HTR-8/SVneo (cell line): ENCODE measurements around the gene FAM120A.

Experiments
- DNase-seq: peaks from one replicate; pipeline ENCODE4 v3.0.0; 2011; ENCODE audit warnings: low spot score, mixed read lengths; ENCODE audit not compliant: insufficient read length
- FAIRE-seq: peaks from 2 replicates; lab custom pipeline; 2011; peaks lifted over from hg19 to GRCh38; lab: Jason Lieb, UNC

The FAM120A gene

DNA sequence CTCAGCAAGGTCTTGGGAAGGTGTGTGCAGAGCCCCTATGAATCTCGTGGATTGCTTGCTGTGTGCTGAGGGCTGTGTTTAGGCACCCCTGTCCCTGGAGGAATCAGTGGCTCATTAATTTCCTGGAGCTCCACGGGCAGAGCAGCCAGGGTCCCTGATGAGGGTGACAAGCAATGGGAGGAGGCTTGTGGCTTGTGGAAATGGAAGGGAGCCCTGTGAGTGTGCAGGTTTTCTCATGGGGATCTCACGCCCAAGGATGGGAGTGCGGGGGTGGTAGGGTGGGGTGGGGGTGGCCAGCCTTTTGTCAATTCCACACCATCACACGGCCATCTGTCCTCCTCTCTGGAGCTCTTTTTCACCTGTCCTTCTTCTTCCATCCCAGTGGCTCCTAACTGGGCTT is 150.2 kb downstream of the FAM120A start:
- FAIRE-seq (no peak), DNase-seq (no peak)

DNA sequence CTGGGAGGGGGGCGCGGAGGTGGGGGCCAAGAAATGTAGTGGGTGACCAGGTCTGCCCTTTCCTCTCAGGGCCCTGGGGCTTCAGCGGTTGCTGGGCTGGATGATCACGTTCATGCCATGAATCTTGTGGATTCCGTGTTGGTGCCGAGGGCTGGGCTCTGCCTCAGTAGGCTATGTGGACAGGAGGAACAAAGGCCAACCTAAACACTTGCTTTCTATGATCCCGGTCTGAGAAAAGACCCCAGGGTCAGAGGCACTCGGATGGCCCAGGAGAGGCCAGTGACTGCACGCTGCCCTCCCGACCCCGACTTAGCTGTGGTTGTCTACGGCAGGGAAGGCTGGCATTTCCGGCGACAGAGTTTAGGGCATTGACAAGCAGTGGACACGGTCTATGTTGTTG is 151.5 kb downstream of the FAM120A start:
- DNase-seq (no peak), FAIRE-seq (no peak)

DNA sequence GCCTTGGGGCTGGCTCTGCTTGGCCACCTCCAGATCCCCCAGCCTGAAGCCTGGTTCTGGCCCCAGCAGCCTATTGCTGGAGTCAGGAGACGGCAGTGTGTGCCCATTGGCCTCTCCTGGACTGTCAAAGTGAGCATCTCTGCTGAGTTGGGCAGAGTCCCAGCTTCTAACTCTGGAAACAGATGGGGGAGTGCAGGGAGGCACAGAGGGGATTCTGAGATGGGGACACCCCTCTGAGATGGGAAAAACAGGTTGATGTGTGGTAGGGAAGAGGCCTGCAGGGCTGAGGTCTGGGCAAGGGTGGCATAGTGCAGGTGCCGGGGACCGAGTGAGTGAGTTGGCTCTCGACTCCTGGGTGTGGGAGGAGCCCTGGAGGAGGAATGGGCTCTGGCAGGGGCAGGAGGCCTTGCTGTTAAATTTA is 152.4 kb downstream of the FAM120A start:
- FAIRE-seq (no peak), DNase-seq (no peak)

DNA sequence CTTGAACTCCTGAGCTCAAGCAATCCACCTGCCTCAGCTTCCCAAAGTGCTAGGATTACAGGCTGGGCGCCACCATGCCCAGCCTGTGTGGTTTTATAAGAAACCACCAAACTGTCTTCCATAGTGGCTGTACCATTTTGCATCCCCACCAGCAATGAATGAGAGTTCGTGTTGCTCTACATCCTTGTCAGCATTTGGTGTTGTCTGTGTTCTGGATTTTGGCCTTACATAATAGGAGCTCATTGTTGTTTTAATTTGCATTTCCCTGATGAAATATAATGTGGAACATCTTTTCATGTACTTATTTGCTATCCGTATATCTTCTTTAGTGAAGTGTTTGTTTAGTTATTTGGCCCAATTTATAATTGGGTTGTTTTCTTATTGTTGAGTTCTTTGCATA is 154.7 kb downstream of the FAM120A start:
- no peak for FAIRE-seq
- no peak for DNase-seq

DNA sequence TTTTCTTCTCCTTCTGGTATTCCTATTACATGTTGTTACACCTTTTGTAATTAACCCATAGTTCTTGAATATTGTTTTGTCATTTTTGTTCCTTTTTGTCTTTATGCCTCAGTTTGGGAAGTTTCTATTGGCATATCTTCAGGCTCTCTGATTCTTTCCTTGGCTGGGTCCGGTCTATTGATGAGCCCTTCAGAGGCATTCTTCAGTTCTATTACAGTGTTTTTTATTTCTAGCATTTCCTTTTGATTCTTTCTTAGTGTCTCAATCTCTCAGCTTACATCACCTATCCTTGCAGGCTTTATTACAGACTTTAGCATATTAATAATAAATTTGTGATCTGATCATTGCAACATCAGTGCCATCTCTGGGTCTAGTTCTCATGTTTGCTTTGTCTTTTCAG is 158.7 kb downstream of the FAM120A start:
- FAIRE-seq (no peak), DNase-seq (no peak)

DNA sequence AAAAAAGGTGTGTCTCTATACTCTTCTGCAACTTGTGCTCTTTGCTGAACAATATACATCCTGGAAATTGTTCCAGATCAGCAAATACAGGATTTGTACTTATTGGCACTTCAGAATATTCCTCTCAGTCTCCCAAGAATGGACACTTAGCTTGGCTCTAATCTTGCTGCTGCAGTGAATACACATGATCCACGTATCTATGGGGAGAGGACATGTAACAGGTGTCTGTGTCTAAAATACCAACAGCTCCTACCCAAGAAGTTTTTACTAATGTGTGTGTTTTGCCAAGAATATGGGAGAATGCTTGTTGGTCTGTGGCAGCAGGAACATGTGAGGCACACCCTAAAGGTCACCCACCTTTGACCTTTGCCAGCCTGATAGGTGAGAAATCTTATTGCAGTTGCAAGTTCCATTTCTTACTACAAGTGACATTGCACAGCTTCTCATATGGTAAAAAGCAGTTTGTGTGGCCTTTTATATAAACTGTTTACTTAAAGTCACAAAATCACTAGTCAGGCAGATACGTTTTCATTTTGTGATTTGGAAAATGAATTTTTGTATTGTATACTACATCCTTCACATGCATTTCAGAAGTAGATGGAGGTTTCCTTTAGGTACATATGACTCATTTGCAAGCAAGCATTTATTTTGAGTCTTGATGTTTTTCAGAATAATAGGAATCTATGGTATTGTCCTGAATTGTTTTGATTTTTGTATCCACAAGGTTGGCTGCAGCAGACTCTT is 160.7 kb downstream of the FAM120A start:
- FAIRE-seq: no peak
- DNase-seq: no peak

DNA sequence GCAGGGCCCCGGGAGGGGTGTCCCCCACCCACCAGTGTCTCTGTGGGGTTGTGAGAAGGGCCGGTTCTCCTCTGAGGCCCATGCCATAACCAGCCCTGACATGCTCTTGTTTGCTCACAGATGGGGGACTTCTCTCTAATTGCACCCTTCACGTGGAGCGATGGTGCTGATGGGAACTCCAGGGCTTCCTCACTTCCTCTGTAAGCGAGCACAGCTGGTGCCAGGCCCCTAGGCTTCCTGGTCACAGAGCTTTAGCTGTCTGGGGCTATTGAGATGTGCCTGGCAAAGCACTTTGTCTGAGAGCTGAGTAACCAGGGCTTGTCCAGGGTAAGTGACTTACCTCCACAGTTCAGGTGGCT is 161.3 kb downstream of the FAM120A start:
- DNase-seq (no peak), FAIRE-seq (no peak)

DNA sequence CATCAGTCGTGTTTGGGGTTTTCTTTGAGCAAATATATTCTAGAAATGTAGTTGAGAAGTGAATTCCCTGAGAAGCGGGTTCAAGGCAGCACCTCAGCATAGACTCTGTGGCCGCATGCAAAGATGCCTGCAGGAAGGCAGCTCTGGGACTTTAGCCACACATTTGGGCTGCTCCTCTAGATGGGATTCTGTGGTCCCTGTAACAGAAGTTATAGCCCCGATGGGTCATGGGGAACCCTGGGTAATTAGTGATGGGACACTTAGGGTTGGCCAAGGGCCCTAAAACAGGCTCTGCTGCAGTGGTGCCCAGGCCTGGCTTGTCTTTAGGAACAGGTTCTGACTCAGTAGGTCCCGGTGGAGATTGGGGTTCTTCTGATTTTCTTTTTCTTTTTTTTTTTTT is 161.7 kb downstream of the FAM120A start:
- no peak for FAIRE-seq
- DNase-seq: no peak

DNA sequence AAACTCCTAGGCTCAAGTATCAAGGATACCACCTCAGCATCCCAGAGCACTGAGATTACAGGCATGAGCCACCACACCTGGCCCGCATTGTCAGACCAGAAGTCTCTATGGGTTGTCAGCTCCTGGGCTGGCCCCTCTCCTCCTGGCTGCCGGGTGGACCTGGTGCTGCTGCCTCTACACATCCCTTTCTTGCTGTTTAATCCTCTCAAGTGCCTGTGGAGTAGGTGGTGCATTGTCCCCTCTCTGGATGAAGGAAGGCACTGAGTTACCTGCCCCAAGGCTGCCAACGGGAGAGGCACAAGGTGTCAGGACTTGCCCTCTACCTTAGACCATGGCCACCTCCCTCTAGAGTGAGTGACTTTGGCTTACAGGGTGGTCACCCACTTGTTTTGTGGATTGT is 162.3 kb downstream of the FAM120A start:
- FAIRE-seq: no peak
- no peak for DNase-seq

DNA sequence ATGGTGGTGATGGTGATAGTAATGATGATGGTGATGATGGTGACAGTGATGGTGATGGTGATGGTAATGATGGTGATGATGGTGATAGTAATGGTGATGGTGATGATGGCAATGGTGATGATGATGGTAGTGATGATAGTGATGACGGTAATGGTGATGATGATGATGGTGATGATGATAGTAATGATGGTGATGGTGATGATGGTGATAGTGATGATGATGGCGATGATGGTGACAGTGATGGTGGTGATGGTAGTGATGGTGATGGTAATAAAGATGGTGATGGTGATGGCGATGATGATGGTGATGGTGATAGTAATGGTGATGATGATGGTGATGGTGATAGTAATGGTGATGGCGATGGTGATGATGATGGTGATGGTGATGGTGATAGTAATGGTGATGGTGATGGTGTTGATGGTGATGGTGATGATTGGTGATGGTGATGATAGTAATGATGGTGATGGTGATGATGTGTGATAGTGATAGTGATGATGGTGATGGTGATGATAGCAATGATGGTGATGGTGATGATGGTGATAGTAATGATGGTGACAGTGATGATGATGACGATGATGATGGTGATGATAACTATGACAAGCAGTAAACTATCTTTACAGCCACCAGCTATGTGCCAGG is 163.5 kb downstream of the FAM120A start:
- FAIRE-seq (peak; percentile 60), DNase-seq (no peak)
